Spleen (tissue), 11 donors: ENCODE measurements around the gene SLAIN2. TPM values are rescaled to one million over a fixed set of nuclear protein-coding genes. Genes with fewer than 3 reads are reported as not detected.

Source experiments
- DNase-seq: peaks from one replicate; pipeline ENCODE4 v3.0.0-alpha.2; 2020
- H3K27ac ChIP-seq, 8 donors: fragments of 200-600 bp; sonication (generic) in 7 of 8; 1 replicate in 4 of 8; 2 replicates in 4 of 8; pipeline versions ENCODE4 v1.5.0 to v1.8.0; 2016 to 2021; ENCODE audit warnings: inconsistent platforms in 4 of 8, mild to moderate bottlenecking in 4 of 8, moderate library complexity in 1 of 8
- H3K27me3 ChIP-seq, 7 donors: fragments of 200-600 bp; sonication (generic) in 6 of 7; replicated peaks in 1 of 7; 1 replicate in 4 of 7; 2 replicates in 3 of 7; pipeline versions ENCODE4 v1.5.0 to v1.8.0; 2016 to 2021; ENCODE audit warnings: inconsistent platforms in 3 of 7, mild to moderate bottlenecking in 1 of 7
- H3K36me3 ChIP-seq, 6 donors: fragments of 200-600 bp; sonication (generic) in 5 of 6; 1 replicate in 4 of 6; 2 replicates in 2 of 6; pipeline versions ENCODE4 v1.5.0 to v1.8.0; 2016 to 2021; ENCODE audit warnings: inconsistent platforms in 2 of 6
- H3K4me1 ChIP-seq, 6 donors: fragments of 200-600 bp; sonication (generic) in 5 of 6; 1 replicate in 3 of 6; 2 replicates in 3 of 6; pipeline versions ENCODE4 v1.5.0 to v1.8.0; 2016 to 2021; ENCODE audit warnings: inconsistent platforms in 3 of 6
- H3K4me3 ChIP-seq, 8 donors: fragments of 200-600 bp; sonication (generic) in 7 of 8; 1 replicate in 4 of 8; 2 replicates in 4 of 8; pipeline versions ENCODE4 v1.5.0 to v1.8.0; 2016 to 2021; ENCODE audit warnings: inconsistent platforms in 4 of 8, mild to moderate bottlenecking in 4 of 8, moderate library complexity in 2 of 8
- H3K9me3 ChIP-seq, 8 donors: fragments of 200-600 bp; sonication (generic) in 7 of 8; 1 replicate in 4 of 8; 2 replicates in 4 of 8; pipeline versions ENCODE4 v1.5.0 to v1.8.0; 2016 to 2021; ENCODE audit warnings: inconsistent platforms in 4 of 8
- CTCF ChIP-seq, 11 experiments: fragments of 200-600 bp in 7 of 11; fragments of 450-650 bp in 4 of 11; sonication (generic) in 4 of 11; IDR thresholded peaks in 8 of 11; conservative IDR thresholded peaks in 3 of 11; 1 replicate in 7 of 11; 2 replicates in 4 of 11; pipeline versions ENCODE4 v1.4.0 to v1.8.0; 2016 to 2021; ENCODE audit warnings: antibody characterized with exemption in 11 of 11, inconsistent platforms in 4 of 11, mild to moderate bottlenecking in 1 of 11
- POLR2A ChIP-seq, 3 donors: fragments of 450-650 bp; IDR thresholded peaks; one replicate each; pipeline ENCODE4 v1.5.1; 2017; ENCODE audit warnings: antibody characterized with exemption in 3 of 3, mild to moderate bottlenecking in 1 of 3
- POLR2AphosphoS5 ChIP-seq, 3 donors: sonication (generic); formaldehyde crosslinking; IDR thresholded peaks; one replicate each; pipeline ENCODE4 v1.5.1; 2017; ENCODE audit warnings: antibody characterized with exemption in 3 of 3
- WGBS, 5 donors: extraction: QIAGEN DNeasy Blood & Tissue Kit in 3 of 5; methylation state at CpG; one replicate each; pipeline versions ENCODE4 v1.1.5 to v1.1.7; 2013 to 2018; 5-methylcytosine and 5-hydroxymethylcytosine counted together
- intact Hi-C: fragments of 100-400 bp; cut with DNase I; formaldehyde crosslinking; loops from one replicate; pipeline ENCODE4 v1.15.0; 2023; ENCODE audit warnings: low total_unique reads
- polyA plus RNA-seq, 3 donors: library from polyadenylated mRNA; stranded (reverse); fragments of 200-250 nt; gene quantifications; one replicate each; pipeline ENCODE4 v1.2.1, GENCODE V29; 2013
- total RNA-seq, 7 donors: library from RNA; depleted of rRNA in 3 of 7; stranded (reverse); fragments of >200 nt in 3 of 7; fragmentation: NEBNext Ultra II Directional in 4 of 7; extraction: Animal tissue kit (Norgen Biotek cat#: 25700) in 4 of 7; gene quantifications; one replicate each; pipeline versions ENCODE4 v1.1.0 to v1.2.1, GENCODE V29; 2016 to 2021
- donor health status: healthy with polysubstance abuse.
- donor health status: DM: no; HTN: no; CAD: no; lungs with moderate emphysema.
- donor health status: DM: no; HTN: no; CAD: no.
- donor health status: Bipolar disorder and iron deficiency.
- donor health status: healthy.
- donor health status: DM: no; HTN: no; CAD: no.
- donor health status: DM: yes; HTN: yes; CAD: no.

Gene SLAIN2
- total and polyA plus RNA-seq, 10 donors = 6.6 to 69.1 (median 45.1) TPM

GRCh38 chr4:48366611-48367010 lies 25.3 kb downstream of the SLAIN2 start:
- Histone ChIP-seq H3K36me3 (no peaks in the 10 kb centered on the region), H3K4me1 (peaks cover 8 to 62% (median 29%) of the 10 kb centered on the region in 6 donors), H3K27ac (no peak overlapping the region), H3K27me3 (no peaks in the 10 kb centered on the region), H3K9me3 (no peaks in the 10 kb centered on the region), H3K4me3 (no peak overlapping the region)
- intact Hi-C loops = no loop called here
- WGBS, 5 donors = 54 to 74% (median 66%) methylated on average over 3 of the region's 3 CpGs
- DNase-seq = no peak
- TF ChIP-seq POLR2AphosphoS5 (IDR thresholded peaks at IDR 0.05) = no peak
- no peak for TF ChIP-seq CTCF (IDR thresholded peaks at IDR 0.05 in 8 of 11, conservative IDR thresholded peaks at IDR 0.05 in 3 of 11)
- TF ChIP-seq POLR2A (IDR thresholded peaks at IDR 0.05) = no peak

GRCh38 chr4:48367016-48367415 lies 25.7 kb downstream of the SLAIN2 start:
- Histone ChIP-seq H3K9me3 (no peaks in the 10 kb centered on the region), H3K4me3 (no peak overlapping the region), H3K27ac (no peak overlapping the region), H3K36me3 (no peaks in the 10 kb centered on the region), H3K4me1 (peaks cover 8 to 61% (median 28%) of the 10 kb centered on the region in 6 donors), H3K27me3 (no peaks in the 10 kb centered on the region)
- no peak for DNase-seq
- TF ChIP-seq POLR2AphosphoS5 (IDR thresholded peaks at IDR 0.05) (no peak), CTCF (IDR thresholded peaks at IDR 0.05 in 8 of 11, conservative IDR thresholded peaks at IDR 0.05 in 3 of 11) (no peak), POLR2A (IDR thresholded peaks at IDR 0.05) (no peak)
- intact Hi-C loops = no loop called here
- whole genome bisulfite sequencing, 5 donors = 92 to 98% (median 95%) methylated on average over 2 of the region's 2 CpGs

GRCh38 chr4:48368389-48368788 lies 27.1 kb downstream of the SLAIN2 start:
- intact Hi-C loops = no loop called here
- no peak for TF ChIP-seq POLR2A (IDR thresholded peaks at IDR 0.05)
- no peak for TF ChIP-seq POLR2AphosphoS5 (IDR thresholded peaks at IDR 0.05)
- no peak for TF ChIP-seq CTCF (IDR thresholded peaks at IDR 0.05 in 8 of 11, conservative IDR thresholded peaks at IDR 0.05 in 3 of 11)
- H3K27ac ChIP-seq = no peak overlapping the region

GRCh38 chr4:48369248-48369647 lies 27.9 kb downstream of the SLAIN2 start:
- no peak overlapping the region for H3K27ac ChIP-seq
- no peak for DNase-seq
- intact Hi-C loops = no loop called here
- TF ChIP-seq POLR2AphosphoS5 (IDR thresholded peaks at IDR 0.05) (no peak), CTCF (IDR thresholded peaks at IDR 0.05 in 8 of 11, conservative IDR thresholded peaks at IDR 0.05 in 3 of 11) (no peak), POLR2A (IDR thresholded peaks at IDR 0.05) (no peak)
- H3K27me3 ChIP-seq = no peaks in the 10 kb centered on the region
- H3K36me3 ChIP-seq = peaks cover 0 to 7% (median 0%) of the 10 kb centered on the region in 6 donors
- H3K9me3 ChIP-seq = no peaks in the 10 kb centered on the region
- WGBS, 5 donors = 20 to 43% (median 25%) methylated on average over 2 of the region's 2 CpGs
- H3K4me3 ChIP-seq = no peak overlapping the region
- peaks cover 8 to 66% (median 30%) of the 10 kb centered on the region in 6 donors for H3K4me1 ChIP-seq

More at GRCh38 chr4:48368389-48368788, 27.1 kb downstream of the SLAIN2 start:
- Histone ChIP-seq H3K9me3 (no peaks in the 10 kb centered on the region), H3K36me3 (no peaks in the 10 kb centered on the region), H3K27me3 (no peaks in the 10 kb centered on the region), H3K4me3 (no peak overlapping the region), H3K4me1 (peaks cover 8 to 66% (median 30%) of the 10 kb centered on the region in 6 donors)
- DNase-seq = no peak
